NCI-H1694 treated with DMSO at 0.1 percent for 48 hours (cell line): ENCODE results near the gene COL27A1.

Experiments
- DNase-seq: peaks from one replicate; lab custom pipeline; 2025; lab: John Stamatoyannopoulos, UW

The COL27A1 gene

GRCh38 chr9:114227288-114228015, 72.1 kb downstream of the COL27A1 start:
- no peak for DNase-seq

GRCh38 chr9:114228016-114228808, 72.9 kb downstream of the COL27A1 start:
- DNase-seq: no peak

- DNase-seq: no peak
These were observed 74.0 kb downstream of the COL27A1 start for GRCh38 chr9:114229295-114229694.

- DNase-seq: no peak
These were observed 74.7 kb downstream of the COL27A1 start for GRCh38 chr9:114230068-114230467.

- DNase-seq: no peak
These were observed 75.9 kb downstream of the COL27A1 start for GRCh38 chr9:114231273-114231672.

- DNase-seq: no peak
These were observed 76.5 kb downstream of the COL27A1 start for GRCh38 chr9:114231719-114232449.

- no peak for DNase-seq
These were observed 78.3 kb downstream of the COL27A1 start for GRCh38 chr9:114233491-114234185.

GRCh38 chr9:114235033-114235661, 79.8 kb downstream of the COL27A1 start:
- DNase-seq: no peak

GRCh38 chr9:114236391-114237138, 81.2 kb downstream of the COL27A1 start:
- no peak for DNase-seq

GRCh38 chr9:114237247-114237646, 81.9 kb downstream of the COL27A1 start:
- no peak for DNase-seq

- no peak for DNase-seq
These were observed 82.4 kb downstream of the COL27A1 start for GRCh38 chr9:114237781-114238180.

GRCh38 chr9:114238472-114238871, 83.1 kb downstream of the COL27A1 start:
- no peak for DNase-seq

- peak; percentile 17 for DNase-seq
These were observed 83.8 kb downstream of the COL27A1 start for GRCh38 chr9:114238891-114239875.

GRCh38 chr9:114240216-114240615, 84.9 kb downstream of the COL27A1 start:
- DNase-seq: no peak

GRCh38 chr9:114240647-114241558, 85.6 kb downstream of the COL27A1 start:
- DNase-seq: no peak

- no peak for DNase-seq
These were observed 87.5 kb downstream of the COL27A1 start for GRCh38 chr9:114242837-114243236.

- DNase-seq: no peak
These were observed 87.9 kb downstream of the COL27A1 start for GRCh38 chr9:114243240-114243639.

GRCh38 chr9:114244570-114244969, 89.2 kb downstream of the COL27A1 start:
- DNase-seq: no peak

GRCh38 chr9:114246558-114246957, 91.2 kb downstream of the COL27A1 start:
- no peak for DNase-seq
